SJCRH30 (cell line): Measurements from ENCODE around the gene MIS12. TPM values are rescaled to one million over a fixed set of nuclear protein-coding genes. Genes with fewer than 3 reads are reported as not detected.
A peak's percentile ranks its signal among the peaks of the same experiment; 100 is the strongest.

Source experiments
- DNase-seq, 2 experiments: peaks; one replicate each; pipeline ENCODE4 v3.0.0-alpha.2; 2015 to 2020
- H3K27ac ChIP-seq: fragments of 250-450 bp; sonication (Bioruptor Pico); 2 replicates; pipeline ENCODE4 v1.5.1; 2020; ENCODE audit warnings: mild to moderate bottlenecking, moderate library complexity
- H3K27me3 ChIP-seq: fragments of 250-450 bp; sonication (Bioruptor Pico); 2 replicates; pipeline ENCODE4 v1.5.1; 2020; ENCODE audit warnings: mild to moderate bottlenecking, moderate library complexity
- H3K36me3 ChIP-seq: fragments of 250-450 bp; sonication (Bioruptor Pico); 2 replicates; pipeline ENCODE4 v1.5.1; 2020; ENCODE audit warnings: mild to moderate bottlenecking, moderate library complexity
- H3K4me1 ChIP-seq: fragments of 250-450 bp; sonication (Bioruptor Pico); 2 replicates; pipeline ENCODE4 v1.5.1; 2020; ENCODE audit warnings: mild to moderate bottlenecking, moderate library complexity
- H3K4me3 ChIP-seq: fragments of 250-450 bp; sonication (Bioruptor Pico); 2 replicates; pipeline ENCODE4 v1.5.1; 2020; ENCODE audit warnings: mild to moderate bottlenecking, moderate library complexity
- H3K9me3 ChIP-seq: fragments of 250-450 bp; sonication (Bioruptor Pico); replicated peaks from 2 replicates; pipeline ENCODE4 v1.5.1; 2020; ENCODE audit warnings: mild to moderate bottlenecking, moderate library complexity
- total RNA-seq: library from RNA; depleted of rRNA; stranded (reverse); fragments of >200 nt; shearing (Covaris generic); gene quantifications from 2 replicates; pipeline ENCODE4 v1.2.3, GENCODE V29; 2014; rRNA removed

MIS12 gene, protein sequence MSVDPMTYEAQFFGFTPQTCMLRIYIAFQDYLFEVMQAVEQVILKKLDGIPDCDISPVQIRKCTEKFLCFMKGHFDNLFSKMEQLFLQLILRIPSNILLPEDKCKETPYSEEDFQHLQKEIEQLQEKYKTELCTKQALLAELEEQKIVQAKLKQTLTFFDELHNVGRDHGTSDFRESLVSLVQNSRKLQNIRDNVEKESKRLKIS
- total RNA-seq, result 21.4 and 27.2 TPM in 2 replicates

DNA sequence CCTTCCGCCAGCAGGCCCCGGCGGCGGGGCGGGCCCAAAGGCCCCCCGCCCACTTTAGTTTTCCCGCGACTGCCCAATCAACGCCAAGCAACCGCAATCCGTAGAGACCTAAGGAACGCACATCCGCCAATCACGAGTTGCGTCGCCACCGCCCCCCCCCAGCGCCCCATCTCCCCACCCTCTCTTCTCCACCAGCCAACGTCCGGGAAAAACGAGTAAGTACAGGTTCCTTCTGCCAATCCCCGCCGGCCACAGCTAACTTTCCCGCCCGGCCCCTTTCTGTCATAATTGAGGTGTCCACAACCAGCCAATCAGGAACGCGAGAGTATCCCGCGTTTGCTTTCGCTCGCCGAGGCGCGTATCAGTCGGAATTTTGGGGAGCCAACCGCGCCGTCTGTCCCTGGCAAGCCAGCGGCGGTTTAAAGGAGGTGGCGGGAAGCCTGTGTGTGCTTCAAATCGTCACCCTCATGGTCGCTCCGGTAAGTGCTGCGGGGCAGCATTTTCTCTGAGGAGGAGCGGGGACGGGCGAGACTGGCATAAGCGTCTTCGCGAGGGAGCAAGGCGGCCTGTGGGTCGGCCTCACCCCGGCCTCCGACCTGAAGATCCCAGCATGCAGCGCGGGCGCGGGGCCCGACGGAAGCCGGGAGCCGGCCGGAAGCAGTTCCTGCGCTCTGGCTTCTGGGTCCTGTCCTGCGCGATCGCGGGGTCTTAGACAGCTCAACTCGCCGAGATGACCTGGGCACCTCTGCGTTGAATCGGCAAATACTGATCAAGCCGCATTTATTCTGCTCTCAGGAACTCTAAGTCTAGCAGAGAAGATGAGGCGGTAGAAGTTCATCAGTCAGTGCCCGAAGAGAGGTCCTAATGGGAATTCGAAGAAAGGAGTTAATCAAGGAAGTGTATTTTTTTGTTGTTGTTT lies at the start of gene MIS12:
TSS of gene MIS12 (plus strand) at position 361 of the 919 bp plus-strand sequence. CDS start 2,297 bp downstream, outside the sequence.
- Histone ChIP-seq H3K4me3 (peak within 1 kb of the TSS; percentile 99), H3K4me1 (peaks cover 3% of the 10 kb centered on the region; the same call in 1 of the 2 replicates), H3K27ac (peak within 1 kb of the TSS; percentile 99), H3K9me3 (no peaks in the 10 kb centered on the region), H3K36me3 (peaks cover 54% of the 10 kb centered on the region), H3K27me3 (no peaks in the 10 kb centered on the region)
- DNase-seq, result peak; percentile 97

GRCh38 chr17:5437721-5438317 lies 48.5 kb upstream of the MIS12 start:
- no peaks in the 10 kb centered on the region for H3K9me3 ChIP-seq
- no peaks in the 10 kb centered on the region for H3K27me3 ChIP-seq
- H3K27ac ChIP-seq, result no peak overlapping the region; the same call in 1 of the 2 replicates
- peak overlapping the region; percentile 79 for H3K4me3 ChIP-seq
- no peaks in the 10 kb centered on the region; the same call in 1 of the 2 replicates for H3K4me1 ChIP-seq
- H3K36me3 ChIP-seq, result peaks cover 30% of the 10 kb centered on the region
- DNase-seq, result no peak

- peak; percentile 76 to 89 for DNase-seq
- H3K9me3 ChIP-seq, result no peaks in the 10 kb centered on the region
- H3K36me3 ChIP-seq, result peaks cover 28% of the 10 kb centered on the region
- no peaks in the 10 kb centered on the region; the same call in 1 of the 2 replicates for H3K4me1 ChIP-seq
- peak within 1 kb of the TSS; percentile 16; the same call in 1 of the 2 replicates for H3K27ac ChIP-seq
- peak within 1 kb of the TSS; percentile 79 for H3K4me3 ChIP-seq
- H3K27me3 ChIP-seq, result no peaks in the 10 kb centered on the region
These were observed 47.5 kb upstream of the MIS12 start, which contains the start of gene C1QBP for GRCh38 chr17:5438716-5439445. Gene C1QBP (minus strand): TSS chr17:5439155. CDS start chr17:5439073, 82 bp downstream.

- H3K36me3 ChIP-seq, result peaks cover 29% of the 10 kb centered on the region
- no peaks in the 10 kb centered on the region; the same call in 1 of the 2 replicates for H3K4me1 ChIP-seq
- H3K4me3 ChIP-seq, result peak overlapping the region; percentile 79
- no peak for DNase-seq
- H3K27me3 ChIP-seq, result no peaks in the 10 kb centered on the region
- no peak overlapping the region for H3K27ac ChIP-seq
- no peaks in the 10 kb centered on the region for H3K9me3 ChIP-seq
These were observed 47.0 kb upstream of the MIS12 start for GRCh38 chr17:5439446-5439764.

- Histone ChIP-seq H3K27ac (no peak overlapping the region), H3K4me1 (no peaks in the 10 kb centered on the region), H3K27me3 (no peaks in the 10 kb centered on the region), H3K4me3 (no peak overlapping the region), H3K9me3 (no peaks in the 10 kb centered on the region), H3K36me3 (peaks cover 23% of the 10 kb centered on the region)
- DNase-seq, result no peak
These were observed 42.6 kb upstream of the MIS12 start for GRCh38 chr17:5443728-5444127.

- no peak overlapping the region for H3K27ac ChIP-seq
- no peak for DNase-seq
- no peaks in the 10 kb centered on the region for H3K27me3 ChIP-seq
- peaks cover 26% of the 10 kb centered on the region for H3K36me3 ChIP-seq
- no peaks in the 10 kb centered on the region for H3K9me3 ChIP-seq
- H3K4me1 ChIP-seq, result no peaks in the 10 kb centered on the region
- no peak overlapping the region for H3K4me3 ChIP-seq
These were observed 42.2 kb upstream of the MIS12 start for GRCh38 chr17:5444209-5444608.

- Histone ChIP-seq H3K36me3 (peaks cover 26% of the 10 kb centered on the region), H3K27me3 (no peaks in the 10 kb centered on the region), H3K27ac (no peak overlapping the region), H3K4me1 (no peaks in the 10 kb centered on the region), H3K9me3 (no peaks in the 10 kb centered on the region), H3K4me3 (no peak overlapping the region)
- no peak for DNase-seq
These were observed 39.6 kb upstream of the MIS12 start for GRCh38 chr17:5446786-5447185.

- no peak overlapping the region for H3K27ac ChIP-seq
- H3K27me3 ChIP-seq, result no peaks in the 10 kb centered on the region
- no peak overlapping the region for H3K4me3 ChIP-seq
- no peaks in the 10 kb centered on the region; the same call in 1 of the 2 replicates for H3K36me3 ChIP-seq
- H3K9me3 ChIP-seq, result no peaks in the 10 kb centered on the region
- no peaks in the 10 kb centered on the region for H3K4me1 ChIP-seq
- no peak for DNase-seq
These were observed 21.5 kb upstream of the MIS12 start for GRCh38 chr17:5464717-5465507.

GRCh38 chr17:5466295-5466694 lies 20.1 kb upstream of the MIS12 start:
- H3K9me3 ChIP-seq, result no peaks in the 10 kb centered on the region
- no peak overlapping the region for H3K27ac ChIP-seq
- no peaks in the 10 kb centered on the region for H3K36me3 ChIP-seq
- DNase-seq, result no peak
- H3K27me3 ChIP-seq, result no peaks in the 10 kb centered on the region
- H3K4me1 ChIP-seq, result no peaks in the 10 kb centered on the region
- no peak overlapping the region for H3K4me3 ChIP-seq

DNA sequence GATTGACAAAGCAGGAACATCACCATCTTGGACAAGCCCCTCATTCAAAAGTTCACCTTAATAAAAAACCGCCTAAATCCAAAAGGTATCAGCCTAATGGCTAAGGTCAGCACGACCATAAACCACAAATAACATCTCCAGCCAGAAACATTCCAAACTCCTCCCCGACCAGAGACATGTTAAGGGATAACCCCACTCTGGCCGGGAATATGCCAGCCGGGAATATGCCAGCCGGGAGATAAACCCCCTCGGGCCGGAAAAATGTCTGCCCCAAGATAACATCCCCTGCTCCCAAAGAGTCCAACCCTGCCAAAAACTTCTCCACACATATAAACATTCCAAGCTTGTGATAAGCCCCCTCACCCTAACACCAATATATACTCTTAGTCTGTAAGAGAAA lies 18.9 kb upstream of the MIS12 start:
- H3K9me3 ChIP-seq, result no peaks in the 10 kb centered on the region
- H3K27ac ChIP-seq, result peak overlapping the region; percentile 47
- H3K27me3 ChIP-seq, result no peaks in the 10 kb centered on the region
- no peaks in the 10 kb centered on the region for H3K36me3 ChIP-seq
- DNase-seq, result peak in 1 of 2 experiments; percentile 7
- H3K4me1 ChIP-seq, result no peaks in the 10 kb centered on the region
- H3K4me3 ChIP-seq, result peak overlapping the region; percentile 80

DNA sequence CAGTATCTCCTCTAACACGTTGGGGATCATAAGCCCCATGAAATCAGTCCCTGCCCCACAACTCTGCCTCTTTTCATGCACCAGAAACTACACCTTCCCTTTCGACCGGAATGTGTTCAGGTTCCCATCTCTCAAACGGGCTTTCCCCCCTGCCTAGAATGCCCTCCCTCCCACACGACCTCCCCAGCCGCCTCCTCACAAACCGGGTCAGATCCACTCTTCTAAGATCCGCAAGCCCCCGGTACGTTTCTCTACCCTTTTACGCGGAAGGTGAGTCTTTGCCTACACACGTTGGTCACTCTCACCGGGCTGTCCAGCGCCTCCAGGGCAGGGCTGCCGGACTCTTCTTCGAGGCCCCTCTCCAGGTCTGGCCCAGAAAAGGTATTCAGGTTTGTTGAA lies 18.3 kb upstream of the MIS12 start:
- H3K36me3 ChIP-seq, result no peaks in the 10 kb centered on the region; the same call in 1 of the 2 replicates

GRCh38 chr17:5472511-5472910 lies 13.9 kb upstream of the MIS12 start:
- Histone ChIP-seq H3K36me3 (peaks cover 16% of the 10 kb centered on the region), H3K4me1 (no peaks in the 10 kb centered on the region), H3K9me3 (no peaks in the 10 kb centered on the region), H3K4me3 (no peak overlapping the region), H3K27ac (no peak overlapping the region), H3K27me3 (no peaks in the 10 kb centered on the region)
- DNase-seq, result no peak

More for the DNA sequence above, 18.3 kb upstream of the MIS12 start:
- Histone ChIP-seq H3K4me1 (no peaks in the 10 kb centered on the region), H3K27ac (peak overlapping the region; percentile 47), H3K27me3 (no peaks in the 10 kb centered on the region), H3K4me3 (peak overlapping the region; percentile 80), H3K9me3 (no peaks in the 10 kb centered on the region)
- peak; percentile 3 to 16 for DNase-seq

GRCh38 chr17:5473906-5474305 lies 12.5 kb upstream of the MIS12 start:
- Histone ChIP-seq H3K36me3 (peaks cover 28% of the 10 kb centered on the region), H3K9me3 (no peaks in the 10 kb centered on the region)
- DNase-seq, result peak in 1 of 2 experiments; percentile 17

DNA sequence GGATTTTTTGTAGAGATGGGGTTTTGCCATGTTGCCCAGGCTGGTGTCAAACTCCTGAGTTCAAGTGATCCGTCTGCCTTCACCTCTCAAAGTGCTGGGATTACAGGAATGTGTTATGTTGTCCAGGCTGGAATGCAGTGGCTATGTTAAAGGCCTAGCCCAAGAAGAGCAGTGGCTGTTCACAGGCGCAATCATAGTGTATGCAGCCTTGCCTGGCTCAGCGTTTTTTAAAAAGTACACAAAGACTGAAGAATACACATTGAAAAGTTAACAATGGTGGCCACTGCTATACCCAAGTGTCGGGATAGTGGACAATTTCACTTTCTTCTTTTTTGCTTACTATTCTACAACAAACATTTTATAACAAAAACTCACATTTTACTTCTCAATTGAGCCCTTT lies 7.4 kb upstream of the MIS12 start:
- no peaks in the 10 kb centered on the region for H3K4me1 ChIP-seq
- H3K27me3 ChIP-seq, result no peaks in the 10 kb centered on the region
- no peak overlapping the region for H3K4me3 ChIP-seq
- no peak for DNase-seq
- H3K27ac ChIP-seq, result no peak overlapping the region
- peaks cover 54% of the 10 kb centered on the region for H3K36me3 ChIP-seq
- no peaks in the 10 kb centered on the region for H3K9me3 ChIP-seq

More at GRCh38 chr17:5473906-5474305, 12.5 kb upstream of the MIS12 start:
- Histone ChIP-seq H3K27me3 (no peaks in the 10 kb centered on the region), H3K4me1 (no peaks in the 10 kb centered on the region), H3K4me3 (no peak overlapping the region), H3K27ac (no peak overlapping the region)
